Astrocyte (in vitro differentiated cells and primary cell): ENCODE data around the gene CD34. TPM values are rescaled to one million over a fixed set of nuclear protein-coding genes. Genes with fewer than 3 reads are reported as not detected.

Experiments used
- DNase-seq: peaks from one replicate; pipeline ENCODE4 v3.0.0-alpha.2; 2010; ENCODE audit warnings: low read depth
- FAIRE-seq: peaks from 2 replicates; lab custom pipeline; 2011; peaks lifted over from hg19 to GRCh38; lab: Jason Lieb, UNC
- H2AFZ ChIP-seq: 2 replicates; pipeline ENCODE4 v1.6.0; 2012; ENCODE audit warnings: low read depth, low read length, inconsistent platforms
- H3K27ac ChIP-seq: 2 replicates; pipeline ENCODE4 v1.5.1; 2011; ENCODE audit warnings: low read depth, low read length, inconsistent platforms
- H3K27me3 ChIP-seq: 2 replicates; pipeline ENCODE4 v1.6.0; 2011; ENCODE audit warnings: low read length, inconsistent platforms; ENCODE audit not compliant: insufficient read depth
- H3K36me3 ChIP-seq: 2 replicates; pipeline ENCODE4 v1.5.1; 2011; ENCODE audit warnings: low read length, inconsistent platforms; ENCODE audit not compliant: insufficient read depth
- H3K4me1 ChIP-seq: 2 replicates; pipeline ENCODE4 v1.5.1; 2011; ENCODE audit warnings: low read length, inconsistent platforms; ENCODE audit not compliant: insufficient read depth
- H3K4me2 ChIP-seq: 2 replicates; pipeline ENCODE4 v1.6.0; 2012; ENCODE audit warnings: low read length, inconsistent platforms
- H3K4me3 ChIP-seq: 2 replicates; pipeline ENCODE4 v1.5.1; 2011; ENCODE audit warnings: low read depth, mild to moderate bottlenecking, low read length, inconsistent platforms; ENCODE audit not compliant: insufficient read depth
- H3K79me2 ChIP-seq: 2 replicates; pipeline ENCODE4 v1.6.0; 2012; ENCODE audit warnings: mild to moderate bottlenecking, low read length, inconsistent platforms; ENCODE audit not compliant: insufficient read depth
- H3K9ac ChIP-seq: 2 replicates; pipeline ENCODE4 v1.6.0; 2012; ENCODE audit warnings: mild to moderate bottlenecking, low read length, inconsistent platforms
- H3K9me3 ChIP-seq: 2 replicates; pipeline ENCODE4 v1.5.1; 2012; ENCODE audit warnings: low read depth, mild to moderate bottlenecking, low read length, inconsistent platforms; ENCODE audit not compliant: insufficient read depth
- H4K20me1 ChIP-seq: 2 replicates; pipeline ENCODE4 v1.6.0; 2012; ENCODE audit warnings: low read length, inconsistent platforms; ENCODE audit not compliant: insufficient read depth
- H3K27ac Mint-ChIP-seq: one replicate; pipeline ENCODE4 v1.8.0; 2021; ENCODE audit warnings: mild to moderate bottlenecking, mixed read lengths; ENCODE audit not compliant: unreplicated experiment
- H3K27me3 Mint-ChIP-seq: one replicate; pipeline ENCODE4 v1.8.0; 2021; ENCODE audit warnings: low read depth, mixed read lengths; ENCODE audit not compliant: unreplicated experiment
- H3K36me3 Mint-ChIP-seq: one replicate; pipeline ENCODE4 v1.8.0; 2021; ENCODE audit warnings: low read depth, mixed read lengths; ENCODE audit not compliant: unreplicated experiment
- H3K4me1 Mint-ChIP-seq: one replicate; pipeline ENCODE4 v1.8.0; 2021; ENCODE audit warnings: low read depth, mixed read lengths; ENCODE audit not compliant: unreplicated experiment
- H3K4me3 Mint-ChIP-seq: one replicate; pipeline ENCODE4 v1.8.0; 2021; ENCODE audit warnings: mild to moderate bottlenecking, moderate library complexity, mixed read lengths; ENCODE audit not compliant: unreplicated experiment
- H3K9me3 Mint-ChIP-seq: one replicate; pipeline ENCODE4 v1.8.0; 2021; ENCODE audit warnings: mild to moderate bottlenecking, mixed read lengths; ENCODE audit not compliant: unreplicated experiment
- EZH2 ChIP-seq: IDR thresholded peaks from 2 replicates; pipeline ENCODE4 v1.6.1; 2012; ENCODE audit warnings: mild to moderate bottlenecking, low read length, inconsistent platforms; ENCODE audit not compliant: insufficient read depth
- total RNA-seq: library from RNA; stranded (reverse); gene quantifications from 2 replicates; pipeline ENCODE4 v1.2.1, GENCODE V29; 2021
- TF ChIP-seq, protein P1 (sequence below): IDR thresholded peaks from 2 replicates; pipeline ENCODE4 v1.5.1; 2011; ENCODE audit warnings: low read depth, mild to moderate bottlenecking, inconsistent platforms, low read length, moderate library complexity; ENCODE audit not compliant: insufficient read depth

Gene CD34
- total RNA-seq, 1 donor from 2014 or later: 0.45 TPM

DNA sequence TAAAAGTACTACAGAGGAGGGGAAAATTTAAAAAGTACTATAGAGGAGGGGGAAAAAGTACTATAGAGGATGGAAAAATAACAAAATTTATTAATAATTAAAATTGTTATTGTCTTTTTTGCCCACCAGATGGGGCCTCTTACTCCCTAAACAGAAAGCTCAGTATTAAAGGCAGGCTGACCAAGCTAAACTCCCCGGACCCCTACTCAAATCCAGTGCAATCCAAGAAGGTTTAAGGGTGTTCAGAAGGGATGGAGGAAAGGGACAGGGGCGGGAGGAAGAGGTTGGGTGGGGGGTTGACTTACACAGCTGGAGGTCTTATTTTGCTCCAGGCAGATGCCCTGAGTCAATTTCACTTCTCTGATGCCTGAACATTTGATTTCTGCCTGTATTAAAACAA lies 13.7 kb downstream of the CD34 start:
- FAIRE-seq (no peak), DNase-seq (peak; percentile 4)
- H3K36me3 ChIP-seq: no peaks in the 10 kb centered on the region

DNA sequence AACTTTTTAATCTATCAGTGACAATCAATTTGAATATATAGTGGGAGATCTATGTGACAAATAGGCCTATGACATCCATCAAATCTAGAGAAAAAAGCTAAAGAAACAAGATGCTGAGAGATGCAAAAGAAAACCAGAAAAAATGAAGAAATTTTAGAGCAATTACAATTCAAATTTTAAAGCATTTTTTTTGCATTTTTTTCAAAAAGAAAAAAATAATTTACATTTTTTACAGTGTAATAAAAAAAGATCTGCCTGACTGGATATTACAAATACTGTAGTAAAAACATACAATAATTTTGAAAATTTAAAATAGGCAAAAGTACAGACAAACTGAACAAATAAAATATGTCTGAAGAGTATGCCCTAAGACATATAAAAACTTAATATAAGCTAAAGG lies 14.4 kb downstream of the CD34 start:
- no peaks in the 10 kb centered on the region for H3K27me3 ChIP-seq
- H3K4me1 ChIP-seq: no peaks in the 10 kb centered on the region
- no peak overlapping the region for H3K27ac Mint-ChIP-seq
- no peaks in the 10 kb centered on the region for H3K4me1 Mint-ChIP-seq
- no peaks in the 10 kb centered on the region for H3K36me3 Mint-ChIP-seq
- H3K4me3 Mint-ChIP-seq: no peak overlapping the region
- H3K79me2 ChIP-seq: no peaks in the 10 kb centered on the region
- no peak overlapping the region for H3K4me2 ChIP-seq
- H4K20me1 ChIP-seq: no peaks in the 10 kb centered on the region
- no peak for TF ChIP-seq EZH2
- TF ChIP-seq, protein P1, sequence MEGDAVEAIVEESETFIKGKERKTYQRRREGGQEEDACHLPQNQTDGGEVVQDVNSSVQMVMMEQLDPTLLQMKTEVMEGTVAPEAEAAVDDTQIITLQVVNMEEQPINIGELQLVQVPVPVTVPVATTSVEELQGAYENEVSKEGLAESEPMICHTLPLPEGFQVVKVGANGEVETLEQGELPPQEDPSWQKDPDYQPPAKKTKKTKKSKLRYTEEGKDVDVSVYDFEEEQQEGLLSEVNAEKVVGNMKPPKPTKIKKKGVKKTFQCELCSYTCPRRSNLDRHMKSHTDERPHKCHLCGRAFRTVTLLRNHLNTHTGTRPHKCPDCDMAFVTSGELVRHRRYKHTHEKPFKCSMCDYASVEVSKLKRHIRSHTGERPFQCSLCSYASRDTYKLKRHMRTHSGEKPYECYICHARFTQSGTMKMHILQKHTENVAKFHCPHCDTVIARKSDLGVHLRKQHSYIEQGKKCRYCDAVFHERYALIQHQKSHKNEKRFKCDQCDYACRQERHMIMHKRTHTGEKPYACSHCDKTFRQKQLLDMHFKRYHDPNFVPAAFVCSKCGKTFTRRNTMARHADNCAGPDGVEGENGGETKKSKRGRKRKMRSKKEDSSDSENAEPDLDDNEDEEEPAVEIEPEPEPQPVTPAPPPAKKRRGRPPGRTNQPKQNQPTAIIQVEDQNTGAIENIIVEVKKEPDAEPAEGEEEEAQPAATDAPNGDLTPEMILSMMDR: no peak
- no peak overlapping the region for H3K4me3 ChIP-seq
- H3K27ac ChIP-seq: no peak overlapping the region
- H3K27me3 Mint-ChIP-seq: peaks cover 6% of the 10 kb centered on the region
- no peak overlapping the region for H2AFZ ChIP-seq
- H3K9me3 Mint-ChIP-seq: no peaks in the 10 kb centered on the region
- DNase-seq (no peak), FAIRE-seq (no peak)
- H3K9ac ChIP-seq: no peak overlapping the region
- H3K36me3 ChIP-seq: no peaks in the 10 kb centered on the region
- no peaks in the 10 kb centered on the region for H3K9me3 ChIP-seq

More for the DNA sequence above, 13.7 kb downstream of the CD34 start:
- Histone ChIP-seq H3K27me3 (no peaks in the 10 kb centered on the region), H4K20me1 (no peaks in the 10 kb centered on the region), H2AFZ (no peak overlapping the region), H3K9ac (no peak overlapping the region), H3K4me3 (no peak overlapping the region), H3K4me2 (no peak overlapping the region), H3K79me2 (no peaks in the 10 kb centered on the region), H3K27ac (no peak overlapping the region), H3K9me3 (no peaks in the 10 kb centered on the region), H3K4me1 (no peaks in the 10 kb centered on the region)
- Mint-ChIP-seq H3K4me3 (no peak overlapping the region), H3K27me3 (peaks cover 6% of the 10 kb centered on the region), H3K9me3 (peaks cover 3% of the 10 kb centered on the region), H3K4me1 (no peaks in the 10 kb centered on the region), H3K36me3 (no peaks in the 10 kb centered on the region), H3K27ac (no peak overlapping the region)
- TF ChIP-seq, protein P1: peak; percentile 16
- TF ChIP-seq EZH2: no peak

DNA sequence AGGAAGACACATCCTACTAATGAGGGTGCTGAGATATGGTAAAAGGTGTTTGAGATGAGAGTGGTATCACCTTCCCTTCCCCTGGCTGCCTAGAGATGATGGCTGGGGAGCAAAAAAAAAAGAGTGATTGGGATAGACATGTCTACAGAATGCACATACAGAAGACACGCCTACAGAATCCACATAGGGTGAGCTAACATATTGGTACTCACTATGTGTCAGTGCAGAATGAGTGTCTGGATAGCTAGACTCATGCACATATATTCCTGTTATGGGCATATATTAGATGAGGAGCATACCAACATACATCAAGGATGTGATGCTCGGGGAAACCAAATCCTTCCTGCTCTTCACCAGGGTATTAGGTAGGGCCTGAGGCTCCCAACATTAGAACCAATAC lies 16.2 kb downstream of the CD34 start:
- Histone ChIP-seq H3K79me2 (no peaks in the 10 kb centered on the region), H2AFZ (no peak overlapping the region), H3K4me1 (peaks cover 15% of the 10 kb centered on the region), H3K4me3 (no peak overlapping the region), H4K20me1 (no peaks in the 10 kb centered on the region), H3K36me3 (no peaks in the 10 kb centered on the region), H3K27me3 (no peaks in the 10 kb centered on the region), H3K9me3 (no peaks in the 10 kb centered on the region), H3K9ac (no peak overlapping the region), H3K27ac (no peak overlapping the region), H3K4me2 (no peak overlapping the region)
- no peak for TF ChIP-seq EZH2
- TF ChIP-seq, protein P1: no peak
- FAIRE-seq (no peak), DNase-seq (no peak)
- no peaks in the 10 kb centered on the region for H3K9me3 Mint-ChIP-seq
- no peak overlapping the region for H3K4me3 Mint-ChIP-seq
- H3K4me1 Mint-ChIP-seq: peaks cover 16% of the 10 kb centered on the region
- no peak overlapping the region for H3K27ac Mint-ChIP-seq
- H3K27me3 Mint-ChIP-seq: peaks cover 6% of the 10 kb centered on the region
- H3K36me3 Mint-ChIP-seq: no peaks in the 10 kb centered on the region
